Measurements from ENCODE around the gene NPTN. TPM values are rescaled to one million over a fixed set of nuclear protein-coding genes. Genes with fewer than 3 reads are reported as not detected.

The NPTN gene
- total and polyA plus RNA-seq, 9 of the 15 experiments (the other 6 are each of a cell fraction or from before 2014, with no cell fraction given), result 9.6 to 48.5 (median 21.7) TPM

GRCh38 chr15:73602992-73603391 is 30.2 kb downstream of the NPTN start:
- H3K79me2 ChIP-seq (ENCODE audit: control insufficient read depth, insufficient read depth, low read length), result peaks cover 84% of the 10 kb centered on the region
- no peak for DNase-seq (ENCODE audit: extremely low read depth in 1 of 4, low spot score in 3 of 4)
- H3K9me1 ChIP-seq (ENCODE audit: control insufficient read depth, insufficient read depth, low read length), result no peaks in the 10 kb centered on the region
- FAIRE-seq, result no peak
- no peaks in the 10 kb centered on the region for H3K27me3 ChIP-seq (ENCODE audit: control insufficient read depth in 2 of 2, insufficient read depth in 2 of 2, low read length in 2 of 2)
- H3K9me3 ChIP-seq (replicated peaks; ENCODE audit: control insufficient read depth, insufficient read depth, low read depth, low read length), result no peaks in the 10 kb centered on the region
- POLR2A ChIA-PET, result interaction anchor here (0.6 to 2.1 kb wide), 4 partner anchors 10 to 119 kb away, joined by 3 to 5 read pairs (median 4); no protein-coding TSS in a partner anchor
- H3K9ac ChIP-seq (ENCODE audit: insufficient read depth in 1 of 2, low read depth in 2 of 2, low read length in 2 of 2), result no peak overlapping the region
- intact Hi-C loops (cut with micrococcal nuclease) (no loop called here), in situ Hi-C loops (cut with MboI) (no loop called here)
- peaks cover 1% of the 10 kb centered on the region; the same call in 1 of the 3 replicates for H3K36me3 ChIP-seq (ENCODE audit: control insufficient read depth, insufficient read depth, low read length)
- no peak overlapping the region for H3K4me2 ChIP-seq (ENCODE audit: insufficient read depth, low read length)
- H3K27ac ChIP-seq (ENCODE audit: extremely low read depth, low read depth, low read length), result no peak overlapping the region
- CTCF ChIA-PET (ENCODE audit: low intra/inter-chr PET ratio), result no interaction called here
- no peak overlapping the region for H2AFZ ChIP-seq (ENCODE audit: low read depth, low read length)
- ATAC-seq, result no peak
- H3K4me1 ChIP-seq (replicated peaks in 1 of 2; ENCODE audit: control insufficient read depth in 2 of 2, insufficient read depth in 2 of 2, low read length in 2 of 2), result peaks cover 5 to 33% of the 10 kb centered on the region in 2 experiments; a peak in 4 of 5 replicates
- WGBS (ENCODE audit: insufficient coverage, low coverage, missing lambda C conversion rate), result 60% methylated on average over 2 of the region's 2 CpGs
- no TSS peak for BruUV-seq (replicated peaks)
- H4K20me1 ChIP-seq (replicated peaks; ENCODE audit: control insufficient read depth, insufficient read depth, low read length), result peaks cover 24% of the 10 kb centered on the region
- H3K4me3 ChIP-seq, result no peak overlapping the region
- no peak for TF ChIP-seq SMC3 (conservative IDR thresholded peaks at IDR 0.05; ENCODE audit: insufficient read depth, low read depth, low read length)
- TF ChIP-seq, protein P1, sequence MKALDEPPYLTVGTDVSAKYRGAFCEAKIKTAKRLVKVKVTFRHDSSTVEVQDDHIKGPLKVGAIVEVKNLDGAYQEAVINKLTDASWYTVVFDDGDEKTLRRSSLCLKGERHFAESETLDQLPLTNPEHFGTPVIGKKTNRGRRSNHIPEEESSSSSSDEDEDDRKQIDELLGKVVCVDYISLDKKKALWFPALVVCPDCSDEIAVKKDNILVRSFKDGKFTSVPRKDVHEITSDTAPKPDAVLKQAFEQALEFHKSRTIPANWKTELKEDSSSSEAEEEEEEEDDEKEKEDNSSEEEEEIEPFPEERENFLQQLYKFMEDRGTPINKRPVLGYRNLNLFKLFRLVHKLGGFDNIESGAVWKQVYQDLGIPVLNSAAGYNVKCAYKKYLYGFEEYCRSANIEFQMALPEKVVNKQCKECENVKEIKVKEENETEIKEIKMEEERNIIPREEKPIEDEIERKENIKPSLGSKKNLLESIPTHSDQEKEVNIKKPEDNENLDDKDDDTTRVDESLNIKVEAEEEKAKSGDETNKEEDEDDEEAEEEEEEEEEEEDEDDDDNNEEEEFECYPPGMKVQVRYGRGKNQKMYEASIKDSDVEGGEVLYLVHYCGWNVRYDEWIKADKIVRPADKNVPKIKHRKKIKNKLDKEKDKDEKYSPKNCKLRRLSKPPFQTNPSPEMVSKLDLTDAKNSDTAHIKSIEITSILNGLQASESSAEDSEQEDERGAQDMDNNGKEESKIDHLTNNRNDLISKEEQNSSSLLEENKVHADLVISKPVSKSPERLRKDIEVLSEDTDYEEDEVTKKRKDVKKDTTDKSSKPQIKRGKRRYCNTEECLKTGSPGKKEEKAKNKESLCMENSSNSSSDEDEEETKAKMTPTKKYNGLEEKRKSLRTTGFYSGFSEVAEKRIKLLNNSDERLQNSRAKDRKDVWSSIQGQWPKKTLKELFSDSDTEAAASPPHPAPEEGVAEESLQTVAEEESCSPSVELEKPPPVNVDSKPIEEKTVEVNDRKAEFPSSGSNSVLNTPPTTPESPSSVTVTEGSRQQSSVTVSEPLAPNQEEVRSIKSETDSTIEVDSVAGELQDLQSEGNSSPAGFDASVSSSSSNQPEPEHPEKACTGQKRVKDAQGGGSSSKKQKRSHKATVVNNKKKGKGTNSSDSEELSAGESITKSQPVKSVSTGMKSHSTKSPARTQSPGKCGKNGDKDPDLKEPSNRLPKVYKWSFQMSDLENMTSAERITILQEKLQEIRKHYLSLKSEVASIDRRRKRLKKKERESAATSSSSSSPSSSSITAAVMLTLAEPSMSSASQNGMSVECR (CRISPR knock-in tag; IDR thresholded peaks at IDR 0.05), result no peak
- no peak for TF ChIP-seq ZBED1 (IDR thresholded peaks at IDR 0.05)
- no peak for TF ChIP-seq ZKSCAN8 (CRISPR knock-in tag; IDR thresholded peaks at IDR 0.05)
- TF ChIP-seq, protein P2, sequence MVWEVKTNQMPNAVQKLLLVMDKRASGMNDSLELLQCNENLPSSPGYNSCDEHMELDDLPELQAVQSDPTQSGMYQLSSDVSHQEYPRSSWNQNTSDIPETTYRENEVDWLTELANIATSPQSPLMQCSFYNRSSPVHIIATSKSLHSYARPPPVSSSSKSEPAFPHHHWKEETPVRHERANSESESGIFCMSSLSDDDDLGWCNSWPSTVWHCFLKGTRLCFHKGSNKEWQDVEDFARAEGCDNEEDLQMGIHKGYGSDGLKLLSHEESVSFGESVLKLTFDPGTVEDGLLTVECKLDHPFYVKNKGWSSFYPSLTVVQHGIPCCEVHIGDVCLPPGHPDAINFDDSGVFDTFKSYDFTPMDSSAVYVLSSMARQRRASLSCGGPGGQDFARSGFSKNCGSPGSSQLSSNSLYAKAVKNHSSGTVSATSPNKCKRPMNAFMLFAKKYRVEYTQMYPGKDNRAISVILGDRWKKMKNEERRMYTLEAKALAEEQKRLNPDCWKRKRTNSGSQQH (CRISPR knock-in tag; IDR thresholded peaks at IDR 0.05), result no peak
- TF ChIP-seq, protein P3, sequence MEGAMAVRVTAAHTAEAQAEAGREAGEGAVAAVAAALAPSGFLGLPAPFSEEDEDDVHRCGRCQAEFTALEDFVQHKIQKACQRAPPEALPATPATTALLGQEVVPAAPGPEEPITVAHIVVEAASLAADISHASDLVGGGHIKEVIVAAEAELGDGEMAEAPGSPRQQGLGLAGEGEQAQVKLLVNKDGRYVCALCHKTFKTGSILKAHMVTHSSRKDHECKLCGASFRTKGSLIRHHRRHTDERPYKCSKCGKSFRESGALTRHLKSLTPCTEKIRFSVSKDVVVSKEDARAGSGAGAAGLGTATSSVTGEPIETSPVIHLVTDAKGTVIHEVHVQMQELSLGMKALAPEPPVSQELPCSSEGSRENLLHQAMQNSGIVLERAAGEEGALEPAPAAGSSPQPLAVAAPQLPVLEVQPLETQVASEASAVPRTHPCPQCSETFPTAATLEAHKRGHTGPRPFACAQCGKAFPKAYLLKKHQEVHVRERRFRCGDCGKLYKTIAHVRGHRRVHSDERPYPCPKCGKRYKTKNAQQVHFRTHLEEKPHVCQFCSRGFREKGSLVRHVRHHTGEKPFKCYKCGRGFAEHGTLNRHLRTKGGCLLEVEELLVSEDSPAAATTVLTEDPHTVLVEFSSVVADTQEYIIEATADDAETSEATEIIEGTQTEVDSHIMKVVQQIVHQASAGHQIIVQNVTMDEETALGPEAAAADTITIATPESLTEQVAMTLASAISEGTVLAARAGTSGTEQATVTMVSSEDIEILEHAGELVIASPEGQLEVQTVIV (CRISPR knock-in tag; IDR thresholded peaks at IDR 0.05; ENCODE audit: borderline replicate concordance), result no peak
- TF ChIP-seq, protein P4, sequence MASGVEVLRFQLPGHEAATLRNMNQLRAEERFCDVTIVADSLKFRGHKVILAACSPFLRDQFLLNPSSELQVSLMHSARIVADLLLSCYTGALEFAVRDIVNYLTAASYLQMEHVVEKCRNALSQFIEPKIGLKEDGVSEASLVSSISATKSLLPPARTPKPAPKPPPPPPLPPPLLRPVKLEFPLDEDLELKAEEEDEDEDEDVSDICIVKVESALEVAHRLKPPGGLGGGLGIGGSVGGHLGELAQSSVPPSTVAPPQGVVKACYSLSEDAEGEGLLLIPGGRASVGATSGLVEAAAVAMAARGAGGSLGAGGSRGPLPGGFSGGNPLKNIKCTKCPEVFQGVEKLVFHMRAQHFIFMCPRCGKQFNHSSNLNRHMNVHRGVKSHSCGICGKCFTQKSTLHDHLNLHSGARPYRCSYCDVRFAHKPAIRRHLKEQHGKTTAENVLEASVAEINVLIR (CRISPR knock-in tag; IDR thresholded peaks at IDR 0.05), result no peak
- no peak for TF ChIP-seq POLR3A (IDR thresholded peaks at IDR 0.05; ENCODE audit: borderline replicate concordance, extremely low read depth, insufficient read depth, insufficient read length)
- TF ChIP-seq MTA2 (IDR thresholded peaks at IDR 0.05; ENCODE audit: low read depth), result no peak
- TF ChIP-seq HNRNPL (IDR thresholded peaks at IDR 0.05; ENCODE audit: low read depth, low read length), result no peak
